ENCODE measurements around the gene CEP128.
A peak's percentile ranks its signal among the peaks of the same experiment; 100 is the strongest.
"Not testable (repeated sequence)": the region's sequence is repeated elsewhere in the genome, so short reads cannot be mapped to it uniquely, and the experiment has no call there.

The CEP128 gene

GRCh38 chr14:80954687-80955299, 13.3 kb upstream of the CEP128 start:
- peak; percentile 32 to 50 for DNase-seq (ENCODE audit: low read depth in 2 of 2, low spot score in 1 of 2)

- not testable (repeated sequence) for DNase-seq (ENCODE audit: low read depth in 2 of 2, low spot score in 1 of 2)
These were observed 11.7 kb upstream of the CEP128 start for GRCh38 chr14:80953211-80953610.

GRCh38 chr14:80951491-80951890, 10.0 kb upstream of the CEP128 start:
- no peak for DNase-seq (ENCODE audit: low read depth in 2 of 2, low spot score in 1 of 2)

- DNase-seq (ENCODE audit: low read depth in 2 of 2, low spot score in 1 of 2) = no peak
These were observed 6.8 kb upstream of the CEP128 start for GRCh38 chr14:80948291-80948690.

- DNase-seq (ENCODE audit: low read depth in 2 of 2, low spot score in 1 of 2) = no peak
These were observed 5.3 kb upstream of the CEP128 start for GRCh38 chr14:80946797-80947196.

GRCh38 chr14:80946187-80946586, 4.6 kb upstream of the CEP128 start:
- no peak for DNase-seq (ENCODE audit: low read depth in 2 of 2, low spot score in 1 of 2)

GRCh38 chr14:80944861-80945617, 3.5 kb upstream of the CEP128 start:
- no peak for DNase-seq (ENCODE audit: low read depth in 2 of 2, low spot score in 1 of 2)

- DNase-seq (ENCODE audit: low read depth in 2 of 2, low spot score in 1 of 2) = no peak
These were observed 658 bp upstream of the CEP128 start for GRCh38 chr14:80942191-80942600.

- no peak for DNase-seq (ENCODE audit: low read depth in 2 of 2, low spot score in 1 of 2)
These were observed 1.4 kb downstream of the CEP128 start for GRCh38 chr14:80940146-80940545.

- DNase-seq (ENCODE audit: low read depth in 2 of 2, low spot score in 1 of 2) = no peak
These were observed 7.9 kb downstream of the CEP128 start for GRCh38 chr14:80933686-80934085.

GRCh38 chr14:80933282-80933681, 8.3 kb downstream of the CEP128 start:
- DNase-seq (ENCODE audit: low read depth in 2 of 2, low spot score in 1 of 2) = no peak

- DNase-seq (ENCODE audit: low read depth in 2 of 2, low spot score in 1 of 2) = no peak
These were observed 10.6 kb downstream of the CEP128 start for GRCh38 chr14:80930836-80931389.

GRCh38 chr14:80930095-80930494, 11.4 kb downstream of the CEP128 start:
- no peak for DNase-seq (ENCODE audit: low read depth in 2 of 2, low spot score in 1 of 2)

- DNase-seq (ENCODE audit: low read depth in 2 of 2, low spot score in 1 of 2) = no peak
These were observed 14.2 kb downstream of the CEP128 start for GRCh38 chr14:80927083-80927989.

- DNase-seq (ENCODE audit: low read depth in 2 of 2, low spot score in 1 of 2) = no peak
These were observed 15.0 kb downstream of the CEP128 start for GRCh38 chr14:80926397-80927082.

GRCh38 chr14:80924365-80925103, 17.0 kb downstream of the CEP128 start:
- DNase-seq (ENCODE audit: low read depth in 2 of 2, low spot score in 1 of 2) = no peak

GRCh38 chr14:80923368-80923767, 18.2 kb downstream of the CEP128 start:
- DNase-seq (ENCODE audit: low read depth in 2 of 2, low spot score in 1 of 2) = no peak

GRCh38 chr14:80919622-80920021, 21.9 kb downstream of the CEP128 start:
- DNase-seq (ENCODE audit: low read depth in 2 of 2, low spot score in 1 of 2) = no peak

- DNase-seq (ENCODE audit: low read depth in 2 of 2, low spot score in 1 of 2) = not testable (repeated sequence)
These were observed 29.5 kb downstream of the CEP128 start for GRCh38 chr14:80912013-80912412.

GRCh38 chr14:80906946-80907345, 34.6 kb downstream of the CEP128 start:
- DNase-seq (ENCODE audit: low read depth in 2 of 2, low spot score in 1 of 2) = no peak
